Natural killer cell (primary cell): ENCODE data around the gene ZCRB1. TPM values are rescaled to one million over a fixed set of nuclear protein-coding genes. Genes with fewer than 3 reads are reported as not detected.

Experiments used
- ATAC-seq, 3 donors: fragments of 150-1000 bp in 2 of 3; fragments of 200-7000 bp in 1 of 3; cut with Tn5 transposase; 1 replicate in 1 of 3; 2 replicates in 2 of 3; pipeline ENCODE4 v1.10.0; 2021; ENCODE audit warnings: mild to moderate bottlenecking in 2 of 3, moderate library complexity in 2 of 3
- DNase-seq, 2 donors: peaks; one replicate each; pipeline versions ENCODE4 v3.0.0 to v3.0.0-alpha.2; 2013 to 2021; ENCODE audit warnings: mixed read lengths in 1 of 2
- H3K27ac ChIP-seq: one replicate; pipeline ENCODE4 v1.5.1; 2013; ENCODE audit warnings: mild to moderate bottlenecking, low read length
- H3K27me3 ChIP-seq: one replicate; pipeline ENCODE4 v1.6.1; 2013; ENCODE audit warnings: low read length; ENCODE audit not compliant: control insufficient read depth, insufficient read depth
- H3K36me3 ChIP-seq: one replicate; pipeline ENCODE4 v1.6.1; 2013; ENCODE audit warnings: low read length; ENCODE audit not compliant: control insufficient read depth, insufficient read depth
- H3K4me1 ChIP-seq: one replicate; pipeline ENCODE4 v1.6.1; 2013; ENCODE audit warnings: low read length; ENCODE audit not compliant: control insufficient read depth, insufficient read depth
- H3K4me3 ChIP-seq: one replicate; pipeline ENCODE4 v1.5.1; 2013; ENCODE audit warnings: low read length
- H3K9me3 ChIP-seq: one replicate; pipeline ENCODE4 v1.6.1; 2013; ENCODE audit warnings: low read length; ENCODE audit not compliant: control insufficient read depth, insufficient read depth
- H3K27ac Mint-ChIP-seq, 2 donors: one replicate each; pipeline ENCODE4 v1.8.0; 2022; ENCODE audit warnings: mild to moderate bottlenecking in 2 of 2, mixed read lengths in 2 of 2, moderate library complexity in 1 of 2
- H3K27me3 Mint-ChIP-seq, 2 donors: one replicate each; pipeline ENCODE4 v1.8.0; 2022; ENCODE audit warnings: low read depth in 2 of 2, mixed read lengths in 2 of 2
- H3K36me3 Mint-ChIP-seq: one replicate; pipeline ENCODE4 v1.8.0; 2022; ENCODE audit warnings: mixed read lengths
- H3K4me1 Mint-ChIP-seq, 2 donors: one replicate each; pipeline ENCODE4 v1.8.0; 2022; ENCODE audit warnings: mixed read lengths in 2 of 2
- H3K4me3 Mint-ChIP-seq: one replicate; pipeline ENCODE4 v1.8.0; 2022; ENCODE audit warnings: mild to moderate bottlenecking, moderate library complexity, mixed read lengths
- H3K9me3 Mint-ChIP-seq, 2 donors: one replicate each; pipeline ENCODE4 v1.8.0; 2022; ENCODE audit warnings: mixed read lengths in 2 of 2
- CTCF ChIP-seq: fragments of 200-600 bp; IDR thresholded peaks from one replicate; pipeline ENCODE4 v1.8.0; 2022; ENCODE audit warnings: antibody characterized with exemption
- WGBS: methylation state at CpG from one replicate; pipeline ENCODE4 v1.1.7; 2013; ENCODE audit warnings: missing lambda C conversion rate; ENCODE audit not compliant: insufficient coverage; 5-methylcytosine and 5-hydroxymethylcytosine counted together
- intact Hi-C: fragments of 100-400 bp; cut with micrococcal nuclease; formaldehyde crosslinking; loops from one replicate; pipeline ENCODE4 v1.14.2; 2022
- total RNA-seq, 4 donors: library from RNA; stranded (reverse); fragments of 120-200 nt in 1 of 4; gene quantifications; one replicate each; pipeline versions ENCODE4 v1.2.3 to v1.2.4, GENCODE V29; 2013 to 2022

ZCRB1 gene
- total RNA-seq, 3 donors from 2014 or later (not counting 1 experiment from before 2014, with no cell fraction given), result 28.0 to 35.9 (median 33.8) TPM

- no peak overlapping the region for H3K27ac ChIP-seq
- no peaks in the 10 kb centered on the region for H3K9me3 ChIP-seq
- no peak for ATAC-seq
- H3K4me1 ChIP-seq, result no peaks in the 10 kb centered on the region
- Mint-ChIP-seq H3K36me3 (no peaks in the 10 kb centered on the region), H3K4me3 (no peak overlapping the region), H3K9me3 (no peaks in the 10 kb centered on the region), H3K27ac (no peak overlapping the region), H3K4me1 (peaks cover 26 to 31% of the 10 kb centered on the region in 2 donors), H3K27me3 (no peaks in the 10 kb centered on the region)
- DNase-seq, result no peak
- no peak for TF ChIP-seq CTCF
- H3K27me3 ChIP-seq, result no peaks in the 10 kb centered on the region
- peaks cover 5% of the 10 kb centered on the region for H3K36me3 ChIP-seq
- intact Hi-C loops, result no loop called here
- 86% methylated on average over 1 of the region's 1 CpG for WGBS
- H3K4me3 ChIP-seq, result no peak overlapping the region
These were observed 20.6 kb upstream of the ZCRB1 start for GRCh38 chr12:42346403-42347002.

GRCh38 chr12:42343721-42344120, 17.8 kb upstream of the ZCRB1 start:
- no peaks in the 10 kb centered on the region for H3K36me3 Mint-ChIP-seq
- H3K9me3 Mint-ChIP-seq, result no peaks in the 10 kb centered on the region
- WGBS, result 78% methylated on average over 2 of the region's 3 CpGs
- no peak for ATAC-seq
- H3K4me3 Mint-ChIP-seq, result no peak overlapping the region
- H3K36me3 ChIP-seq, result peaks cover 10% of the 10 kb centered on the region
- no peak overlapping the region for H3K27ac Mint-ChIP-seq
- no peak overlapping the region for H3K27ac ChIP-seq
- peaks cover 25 to 38% of the 10 kb centered on the region in 2 donors for H3K4me1 Mint-ChIP-seq
- no peak overlapping the region for H3K4me3 ChIP-seq
- DNase-seq, result no peak
- H3K27me3 ChIP-seq, result no peaks in the 10 kb centered on the region
- no peaks in the 10 kb centered on the region for H3K27me3 Mint-ChIP-seq
- H3K9me3 ChIP-seq, result no peaks in the 10 kb centered on the region
- no peak for TF ChIP-seq CTCF
- intact Hi-C loops, result no loop called here
- no peaks in the 10 kb centered on the region for H3K4me1 ChIP-seq

- H3K9me3 Mint-ChIP-seq, result no peaks in the 10 kb centered on the region
- Histone ChIP-seq H3K9me3 (no peaks in the 10 kb centered on the region), H3K27ac (no peak overlapping the region), H3K4me3 (no peak overlapping the region), H3K27me3 (no peaks in the 10 kb centered on the region), H3K4me1 (no peaks in the 10 kb centered on the region), H3K36me3 (peaks cover 17% of the 10 kb centered on the region)
- no peaks in the 10 kb centered on the region for H3K27me3 Mint-ChIP-seq
- TF ChIP-seq CTCF, result no peak
- H3K4me1 Mint-ChIP-seq, result peaks cover 30 to 32% of the 10 kb centered on the region in 2 donors
- intact Hi-C loops, result no loop called here
- H3K27ac Mint-ChIP-seq, result peak overlapping the region in 1 of 2 donors; percentile 29
- no peak overlapping the region for H3K4me3 Mint-ChIP-seq
- WGBS, result 95% methylated on average over 1 of the region's 2 CpGs
- DNase-seq (no peak), ATAC-seq (no peak)
- no peaks in the 10 kb centered on the region for H3K36me3 Mint-ChIP-seq
These were observed 16.1 kb upstream of the ZCRB1 start for GRCh38 chr12:42342028-42342427.

GRCh38 chr12:42338280-42338679, 12.4 kb upstream of the ZCRB1 start:
- DNase-seq (no peak), ATAC-seq (no peak)
- H3K27ac Mint-ChIP-seq, result peak overlapping the region in 1 of 2 donors; percentile 10
- intact Hi-C loops, result no loop called here
- no peak overlapping the region for H3K4me3 Mint-ChIP-seq
- 78% methylated on average over 2 of the region's 2 CpGs for WGBS
- H3K9me3 Mint-ChIP-seq, result no peaks in the 10 kb centered on the region
- no peak for TF ChIP-seq CTCF
- Histone ChIP-seq H3K9me3 (no peaks in the 10 kb centered on the region), H3K27me3 (no peaks in the 10 kb centered on the region), H3K36me3 (peaks cover 25% of the 10 kb centered on the region), H3K4me3 (no peak overlapping the region), H3K27ac (no peak overlapping the region), H3K4me1 (no peaks in the 10 kb centered on the region)
- no peaks in the 10 kb centered on the region for H3K36me3 Mint-ChIP-seq
- no peaks in the 10 kb centered on the region for H3K27me3 Mint-ChIP-seq
- peaks cover 29 to 36% of the 10 kb centered on the region in 2 donors for H3K4me1 Mint-ChIP-seq
